Stimulated activated CD4-positive, alpha-beta T cell treated with anti-CD3 and anti-CD28 coated beads, Interleukin-1b, Interleukin-23, amount 100 ng/mL, for 1 hour (primary cell): Measurements from ENCODE around the gene CRISPLD2.
A peak's percentile ranks its signal among the peaks of the same experiment; 100 is the strongest.
"Not testable (repeated sequence)": the region's sequence is repeated elsewhere in the genome, so short reads cannot be mapped to it uniquely, and the experiment has no call there.

Experiments used
- DNase-seq, 2 donors: peaks; one replicate each; pipeline ENCODE4 v3.0.0-alpha.2; 2020; ENCODE audit warnings: low read depth in 2 of 2

Gene CRISPLD2

DNA sequence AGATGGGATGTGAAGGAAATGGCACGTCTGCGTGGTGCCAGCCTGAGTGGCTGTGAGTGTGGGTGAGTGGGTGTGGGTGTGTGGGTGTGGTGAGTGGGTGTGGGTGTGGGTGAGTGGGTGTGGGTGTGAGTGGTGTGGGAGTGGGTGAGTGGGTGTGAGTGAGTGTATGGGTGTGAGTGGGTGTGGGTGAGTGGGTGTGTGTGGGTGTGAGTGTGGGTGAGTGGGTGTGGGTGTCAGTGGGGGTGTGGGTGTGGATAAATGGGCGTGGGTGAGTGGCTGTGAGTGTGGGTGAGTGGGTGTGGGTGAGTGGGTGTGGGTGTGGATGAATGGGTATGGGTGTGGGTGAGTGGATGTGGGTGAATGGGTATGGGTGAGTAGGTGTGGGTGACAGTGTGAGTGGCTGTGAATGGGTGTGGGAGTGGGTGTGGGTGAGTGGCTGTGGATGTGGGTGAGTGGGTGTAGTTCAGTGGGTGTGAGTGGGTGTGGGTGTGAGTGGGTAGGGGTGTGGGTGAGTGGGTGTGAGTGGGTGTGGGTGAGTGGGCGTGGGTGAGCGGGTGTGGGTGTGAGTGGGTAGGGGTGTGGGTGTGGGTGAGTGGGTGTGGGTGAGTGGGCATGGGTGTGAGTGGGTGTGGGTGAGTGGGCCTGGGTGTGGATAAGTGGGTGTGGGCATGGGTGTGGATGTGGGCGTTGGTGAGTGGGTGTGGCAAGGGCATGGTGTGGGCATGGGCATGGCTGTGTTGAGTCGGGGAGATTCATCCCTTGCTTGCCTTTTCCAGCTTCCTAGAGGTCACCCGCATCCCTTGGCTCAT, 110.7 kb downstream of the CRISPLD2 start:
- no peak for DNase-seq

DNA sequence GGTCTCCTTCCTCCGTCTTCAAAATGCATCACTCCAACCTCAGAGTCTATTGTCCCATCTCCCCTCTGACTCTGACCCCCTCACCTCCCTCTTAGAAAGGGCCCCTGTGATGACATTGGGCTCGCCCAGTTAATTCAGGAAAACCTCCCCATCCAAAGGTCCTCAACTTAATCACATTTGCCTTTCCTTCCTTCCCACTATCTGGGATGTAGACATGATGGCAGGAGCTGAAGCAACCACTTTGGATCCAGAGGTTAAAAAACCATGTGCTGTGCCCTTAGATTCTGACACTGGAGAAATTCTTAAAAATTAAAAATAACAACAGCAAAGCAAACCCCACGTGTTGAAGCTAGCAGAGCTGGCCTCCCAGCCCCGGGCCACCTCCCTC, 111.3 kb downstream of the CRISPLD2 start:
- no peak for DNase-seq

DNA sequence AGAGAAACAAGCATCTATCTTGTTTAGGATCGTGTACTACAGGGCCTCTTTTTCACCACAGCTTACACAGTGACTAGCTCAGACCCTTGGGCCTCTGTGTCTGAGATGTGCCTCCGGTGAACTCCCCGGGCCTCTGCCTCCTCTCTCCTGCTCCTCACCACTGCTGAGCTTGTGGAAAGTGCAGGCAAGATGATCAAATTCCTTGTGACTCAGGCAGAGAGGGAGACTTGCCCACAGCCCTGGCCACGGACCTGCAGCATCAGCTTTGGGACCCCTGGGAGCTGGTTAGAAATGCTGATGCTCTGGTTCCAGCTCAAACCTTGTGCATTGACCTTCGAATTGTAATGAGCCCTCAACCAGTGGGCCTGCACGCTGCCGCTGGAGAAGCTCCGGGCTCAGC, 111.7 kb downstream of the CRISPLD2 start:
- no peak for DNase-seq

DNA sequence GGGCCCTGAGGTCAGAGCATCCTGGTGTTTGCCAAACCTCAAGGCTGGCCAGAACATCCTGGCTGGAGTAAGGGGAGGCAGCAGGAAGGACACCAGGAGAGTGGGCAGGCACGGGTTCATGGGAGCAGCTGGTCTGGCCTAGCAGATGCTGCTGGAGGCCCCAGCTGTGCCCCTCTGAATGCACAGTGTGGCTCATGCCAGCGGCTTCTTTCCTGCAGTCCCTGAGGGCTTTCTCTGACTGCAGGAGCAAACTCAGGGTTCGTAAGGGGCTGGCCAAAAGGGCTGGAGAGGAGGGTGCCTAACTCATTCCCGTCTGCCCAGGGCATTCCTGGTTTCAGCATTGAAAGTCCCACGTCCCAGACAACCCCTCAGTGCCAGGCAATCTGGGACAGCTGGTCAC, 112.9 kb downstream of the CRISPLD2 start:
- DNase-seq, result no peak

DNA sequence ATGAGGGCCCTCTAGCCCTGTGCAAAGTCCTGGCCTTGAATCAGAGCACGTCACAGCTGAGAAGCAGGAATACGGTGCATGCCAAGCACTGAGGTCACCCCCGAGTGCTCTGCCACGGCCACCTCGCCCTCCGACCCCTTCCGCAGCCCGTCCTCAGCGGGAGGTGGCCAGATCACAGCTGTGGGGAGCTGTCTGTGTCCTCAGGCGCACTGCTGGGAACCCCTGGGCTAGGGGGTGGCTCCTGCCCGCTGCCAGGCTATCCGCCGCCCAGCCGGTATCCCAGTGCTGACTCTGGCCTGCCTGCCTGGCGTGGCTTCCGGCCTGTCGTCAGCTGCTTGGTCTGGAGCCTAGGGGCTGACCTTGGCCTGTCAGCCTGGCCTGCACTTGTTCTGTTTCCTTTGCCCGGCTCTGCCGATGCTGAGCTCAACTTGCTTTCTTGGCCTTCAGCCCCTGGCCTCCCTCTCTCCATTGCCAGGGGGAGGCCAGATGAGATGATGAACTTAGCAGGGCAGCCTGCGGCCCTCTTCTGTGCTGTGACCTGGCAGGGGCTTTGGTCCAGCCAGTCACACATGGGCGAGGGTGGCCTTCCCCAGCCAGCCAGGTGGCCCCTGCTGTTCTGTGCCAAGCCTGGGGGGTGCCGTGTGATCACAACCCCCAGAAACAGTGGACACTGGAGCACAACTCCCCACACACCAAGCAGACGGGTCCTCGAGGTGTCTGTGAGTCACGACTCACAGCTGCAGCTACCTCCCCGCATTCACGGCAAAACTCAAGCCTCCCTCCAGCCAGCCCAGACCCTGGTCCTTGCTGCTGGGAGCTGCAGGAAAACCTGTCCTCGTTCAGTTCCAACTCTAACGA, 114.2 kb downstream of the CRISPLD2 start:
- no peak for DNase-seq

DNA sequence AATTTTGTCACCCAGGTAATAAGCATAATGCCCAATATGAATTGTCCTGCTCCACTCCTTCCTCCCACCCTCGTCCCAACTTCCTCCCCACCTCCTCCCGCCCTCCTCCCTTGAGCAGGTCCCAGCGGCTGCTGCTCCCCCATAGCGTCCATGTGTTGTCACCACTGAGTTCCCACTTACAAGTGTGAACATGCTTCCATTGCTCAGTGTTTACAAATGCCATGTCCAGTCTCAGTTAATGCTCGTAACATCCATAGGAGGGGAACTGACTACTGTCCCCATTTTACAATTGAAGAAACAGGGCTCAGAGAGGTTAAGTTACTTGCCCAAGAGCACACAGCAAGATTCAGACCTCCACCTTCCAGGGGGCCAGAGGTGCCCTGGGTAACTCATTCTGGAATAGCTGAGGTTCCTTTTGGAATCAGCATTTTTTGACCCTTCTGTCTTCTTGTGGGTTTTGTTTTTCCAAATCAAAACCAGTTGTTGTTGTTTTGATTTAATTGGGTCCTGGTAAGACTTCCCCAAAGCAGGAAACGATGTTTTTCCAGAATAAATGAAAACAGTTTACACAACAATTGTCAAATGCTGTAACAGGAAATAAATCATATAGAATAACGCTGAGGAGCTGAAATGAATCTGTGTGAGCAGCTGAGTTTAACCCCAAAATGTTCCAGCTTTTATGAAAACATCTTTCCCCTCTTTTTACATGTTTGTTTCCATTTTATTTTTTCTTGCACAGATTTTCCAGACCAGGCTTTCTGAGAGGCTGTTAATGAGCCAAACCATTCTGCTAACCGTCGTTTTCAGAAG, 117.6 kb downstream of the CRISPLD2 start:
- DNase-seq, result no peak

DNA sequence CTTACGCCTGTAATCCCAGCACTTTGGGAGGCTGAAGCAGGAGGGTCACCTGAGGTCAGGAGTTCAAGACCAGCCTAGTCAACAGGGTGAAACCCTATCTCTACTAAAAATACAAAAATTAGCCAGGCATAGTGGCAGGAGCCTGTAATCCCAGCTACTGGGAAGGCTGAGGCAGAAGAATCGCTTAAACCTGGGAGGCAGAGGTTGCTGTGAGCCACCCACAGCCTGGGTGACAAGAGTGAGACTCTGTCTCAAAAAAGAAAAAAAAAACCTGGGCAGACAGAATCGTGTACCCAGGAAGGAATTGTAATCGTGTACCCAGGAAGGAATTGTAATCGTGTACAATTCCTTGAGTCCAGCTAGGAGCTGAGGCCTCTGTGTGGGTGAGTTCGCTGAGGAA, 118.8 kb downstream of the CRISPLD2 start:
- DNase-seq, result not testable (repeated sequence)

DNA sequence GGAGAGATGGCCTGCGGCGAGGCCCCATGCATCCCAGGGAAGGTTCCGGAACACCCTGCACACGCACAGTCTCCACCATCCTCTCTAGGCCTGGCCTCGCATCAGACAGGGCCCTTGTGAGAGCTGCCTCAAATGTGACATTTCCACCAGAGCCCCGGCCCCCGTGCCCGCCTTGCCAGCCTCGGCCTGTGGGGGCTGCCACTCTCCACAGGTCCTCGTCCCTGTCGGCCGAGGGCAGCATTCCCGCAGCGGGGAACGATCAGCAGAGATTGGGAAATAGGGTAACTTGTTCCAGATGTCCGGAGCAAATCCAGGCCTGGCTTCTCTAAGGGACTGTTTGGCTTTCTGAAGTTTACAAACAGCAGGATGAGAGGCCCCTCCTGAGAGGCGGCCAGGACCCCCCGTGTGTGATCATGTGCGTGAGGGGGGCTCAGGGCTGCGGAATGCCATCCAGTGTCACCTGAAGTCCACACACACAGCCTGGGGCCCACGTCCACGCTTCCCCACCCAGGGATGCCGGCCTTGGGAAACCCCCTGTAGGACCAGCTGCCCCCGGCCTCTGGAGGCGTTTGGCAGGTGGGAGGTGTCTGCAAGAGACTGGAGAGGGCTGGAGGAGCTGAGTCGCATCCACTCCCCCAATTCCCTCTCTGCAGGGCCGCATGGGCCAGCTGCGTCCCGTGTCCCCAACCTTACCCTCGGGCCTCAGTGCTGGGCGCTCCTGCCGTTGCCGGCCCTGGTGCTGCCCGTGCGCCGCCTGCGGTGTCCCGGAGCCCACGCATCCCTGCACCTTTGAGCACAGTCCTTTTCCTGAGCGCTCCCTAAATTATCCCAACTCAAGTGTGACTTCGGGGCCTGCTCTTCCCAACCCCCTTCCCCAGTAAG, 121.1 kb downstream of the CRISPLD2 start:
- DNase-seq, result no peak

DNA sequence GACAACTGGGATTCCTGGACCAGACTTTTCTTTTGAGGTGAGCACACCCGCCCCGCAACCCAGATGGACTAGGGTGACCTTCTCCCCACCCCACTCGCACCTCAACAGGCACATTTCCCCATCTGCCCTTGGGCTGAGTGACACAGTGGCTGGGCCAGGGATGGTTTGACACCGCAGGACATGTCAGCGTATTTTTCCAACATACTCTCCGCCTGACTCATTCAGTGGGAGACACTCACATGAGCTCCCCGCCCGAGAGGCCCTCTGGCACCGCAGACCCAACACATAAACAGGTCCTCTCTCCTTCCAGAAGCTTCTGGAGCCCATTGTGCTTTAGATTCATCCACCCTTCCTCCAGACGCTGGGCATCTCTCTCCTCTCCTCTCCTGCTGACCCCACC, 122.1 kb downstream of the CRISPLD2 start:
- DNase-seq, result no peak

DNA sequence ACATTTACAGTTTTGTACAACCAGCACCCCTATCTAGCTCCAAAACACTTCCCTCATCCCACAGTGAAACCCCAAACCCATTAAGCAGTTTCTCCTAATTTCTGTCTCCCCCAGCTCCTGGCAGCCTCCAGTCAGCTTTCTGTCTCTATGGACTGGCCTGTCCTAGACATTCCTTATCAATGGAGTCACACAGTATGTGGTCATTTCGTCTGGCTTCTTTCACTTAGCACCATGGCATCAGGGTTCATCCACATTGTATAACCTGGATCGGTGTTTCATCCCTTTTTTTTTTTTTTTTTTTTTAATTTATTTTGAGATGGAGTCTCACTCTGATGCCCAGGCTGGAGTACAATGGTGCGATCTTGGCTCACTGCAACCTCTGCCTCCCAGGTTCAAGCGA, 123.0 kb downstream of the CRISPLD2 start:
- DNase-seq, result no peak

DNA sequence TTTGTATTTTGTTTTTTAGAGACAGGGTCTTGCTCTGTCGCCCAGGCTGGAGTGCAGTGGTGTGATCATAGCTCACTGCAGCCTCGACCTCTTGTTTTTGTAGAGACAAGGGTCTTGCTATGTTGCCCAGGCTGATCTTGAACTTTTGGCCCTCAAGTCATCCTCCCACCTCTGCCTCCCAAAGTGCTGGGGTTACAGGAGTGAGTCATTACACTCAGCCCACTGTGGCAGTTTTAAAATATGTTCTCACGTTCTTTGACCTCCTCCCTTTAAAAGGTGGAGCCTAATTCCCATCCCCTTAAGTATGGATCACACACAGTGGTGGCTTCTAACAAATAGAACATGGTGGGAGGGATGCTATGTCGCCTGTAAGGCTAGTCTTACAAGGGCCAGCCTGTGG, 123.8 kb downstream of the CRISPLD2 start:
- no peak for DNase-seq

DNA sequence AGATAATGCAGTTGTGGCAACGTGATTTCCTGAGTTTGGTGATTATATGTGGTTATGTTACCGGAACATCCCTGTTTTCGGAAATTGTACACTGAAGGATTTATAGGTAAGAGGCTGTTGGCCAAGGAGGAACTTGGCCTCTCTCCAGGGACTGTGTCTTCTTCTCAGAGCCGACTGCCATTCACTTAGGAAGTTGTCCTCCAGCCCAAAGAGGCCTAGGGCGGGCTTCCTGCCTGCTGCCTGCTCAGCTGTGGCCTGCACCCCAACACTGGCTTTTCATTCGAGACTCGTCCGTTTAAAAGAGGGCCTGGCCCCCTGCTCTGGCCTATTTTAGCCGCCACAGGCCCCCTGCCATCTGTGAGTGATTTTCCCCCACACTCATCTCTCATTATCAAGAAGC, 127.2 kb downstream of the CRISPLD2 start:
- no peak for DNase-seq

DNA sequence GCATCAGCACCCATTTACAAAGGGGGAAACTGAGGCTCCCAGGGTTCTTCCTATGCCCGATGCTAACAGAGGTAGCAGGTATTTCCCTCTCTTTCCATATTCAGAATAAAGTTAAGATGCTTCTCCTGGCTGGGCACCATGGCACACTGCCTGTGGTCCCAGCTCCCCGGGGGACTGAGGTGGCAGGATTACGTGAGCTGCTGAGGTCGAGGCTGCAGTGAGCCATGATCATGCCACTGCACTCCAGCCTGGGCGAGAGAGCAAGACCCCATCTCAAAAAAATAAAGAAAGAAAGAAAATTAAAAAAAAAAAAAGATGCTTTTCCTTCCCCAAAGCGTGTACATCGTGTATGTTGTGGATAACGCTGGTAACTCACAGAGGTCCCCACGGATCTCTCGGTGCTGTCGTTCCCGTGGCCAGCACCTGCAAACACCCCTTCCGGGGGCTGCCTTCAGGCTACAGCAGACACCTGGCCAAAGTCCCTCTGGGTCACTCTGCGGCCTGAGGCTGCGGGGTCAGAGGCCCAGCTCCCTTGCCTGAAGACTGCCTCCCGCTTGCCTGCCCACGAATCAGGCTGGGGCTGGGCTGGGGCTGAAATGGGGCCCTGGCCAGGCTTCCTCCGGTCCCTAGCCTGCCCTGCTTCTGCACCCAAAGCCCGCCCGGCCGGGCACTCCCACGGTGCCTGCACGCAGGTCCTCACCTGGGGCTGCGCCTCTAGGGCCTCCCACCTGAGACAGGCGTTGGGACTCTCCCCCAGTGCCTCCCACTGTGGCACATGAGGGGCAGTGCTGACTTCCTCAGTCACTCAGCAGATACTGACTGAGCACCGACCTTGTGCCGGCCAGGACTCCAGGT, 128.4 kb downstream of the CRISPLD2 start:
- no peak for DNase-seq

DNA sequence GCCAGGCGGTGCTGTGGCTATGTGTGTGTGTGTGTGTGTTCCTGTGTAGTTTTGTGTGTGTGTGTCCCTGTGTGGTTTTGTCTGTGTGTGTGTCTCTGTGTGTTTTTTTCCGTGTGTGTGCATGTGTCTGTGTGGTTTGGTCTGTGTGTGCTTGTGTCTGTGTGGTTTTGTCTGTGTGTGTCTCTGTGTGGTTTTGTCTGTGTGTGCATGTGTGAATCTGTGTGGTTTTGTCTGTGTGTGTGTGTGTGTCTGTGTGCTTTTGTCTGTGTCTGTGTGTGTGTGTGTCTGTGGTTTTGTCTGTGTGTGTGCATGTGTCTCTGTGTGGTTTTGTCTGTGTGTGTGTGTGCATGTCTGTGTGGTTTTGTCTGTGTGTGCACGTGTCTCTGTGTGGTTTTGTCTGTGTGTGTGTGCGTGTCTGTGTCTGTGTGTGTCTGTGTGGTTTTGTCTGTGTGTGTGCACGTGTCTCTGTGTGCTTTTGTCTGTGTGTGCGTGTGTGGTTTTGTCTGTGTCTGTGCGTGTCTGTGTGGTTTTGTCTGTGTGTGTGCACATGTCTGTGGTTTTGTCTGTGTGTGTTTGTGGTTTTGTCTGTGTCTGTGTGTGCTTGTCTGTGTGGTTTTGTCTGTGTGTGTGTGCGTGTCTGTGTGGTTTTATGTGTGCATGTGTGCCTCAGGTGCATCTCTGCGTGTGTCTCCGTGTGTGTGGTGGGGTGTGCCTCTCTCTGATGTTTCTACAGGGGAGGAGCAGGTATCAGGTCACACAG, 129.2 kb downstream of the CRISPLD2 start:
- no peak for DNase-seq

DNA sequence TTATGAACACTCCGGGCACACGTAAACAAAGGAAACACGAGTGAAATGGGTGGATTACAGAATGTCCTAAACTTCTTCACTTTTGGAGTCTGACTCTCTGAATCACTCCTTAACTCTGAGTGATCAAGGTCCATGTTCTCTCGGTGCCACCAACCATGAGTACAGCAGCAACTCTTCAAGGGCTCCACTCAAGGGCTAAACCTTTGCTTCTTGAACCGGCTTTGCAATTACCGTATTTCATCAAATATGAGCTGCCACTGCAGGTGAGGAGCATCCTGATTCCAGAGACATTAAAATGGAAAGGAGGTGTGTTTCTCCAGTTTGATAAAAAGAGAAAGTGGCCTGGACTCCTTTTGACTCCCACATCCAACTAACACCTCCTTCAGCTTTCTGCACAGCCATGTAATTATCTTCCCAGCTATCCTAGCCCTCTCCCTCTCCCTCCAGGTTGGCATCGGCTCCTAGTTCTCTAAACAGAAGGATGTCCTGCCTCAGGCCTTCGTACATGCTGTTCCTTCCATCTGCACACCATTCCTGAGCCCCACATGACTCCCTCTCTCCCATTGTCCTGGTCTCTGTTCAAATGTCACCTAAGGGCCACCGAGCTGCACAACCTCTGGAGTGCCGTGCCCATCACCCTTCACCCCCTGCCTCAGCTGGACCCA, 130.1 kb downstream of the CRISPLD2 start:
- DNase-seq, result no peak

DNA sequence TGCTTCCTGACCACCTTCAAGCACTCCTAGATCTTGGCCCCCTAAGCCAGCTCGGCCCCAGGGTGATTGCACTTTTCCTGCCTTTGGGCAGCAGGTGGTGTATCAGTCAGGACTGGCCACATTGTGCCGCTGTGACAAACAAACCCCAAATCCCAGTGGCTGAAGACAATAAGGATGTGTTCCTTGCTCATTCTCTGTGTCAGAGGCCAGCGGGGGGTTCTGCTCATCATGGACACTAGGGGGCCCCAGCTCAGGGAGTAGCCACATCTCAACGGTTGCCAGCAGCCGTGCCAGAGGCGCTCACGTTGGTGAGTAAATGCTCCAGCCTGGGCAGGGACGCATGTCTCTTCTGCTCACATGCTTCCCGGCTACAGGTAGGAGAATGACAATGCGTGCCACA, 131.1 kb downstream of the CRISPLD2 start:
- DNase-seq, result no peak

DNA sequence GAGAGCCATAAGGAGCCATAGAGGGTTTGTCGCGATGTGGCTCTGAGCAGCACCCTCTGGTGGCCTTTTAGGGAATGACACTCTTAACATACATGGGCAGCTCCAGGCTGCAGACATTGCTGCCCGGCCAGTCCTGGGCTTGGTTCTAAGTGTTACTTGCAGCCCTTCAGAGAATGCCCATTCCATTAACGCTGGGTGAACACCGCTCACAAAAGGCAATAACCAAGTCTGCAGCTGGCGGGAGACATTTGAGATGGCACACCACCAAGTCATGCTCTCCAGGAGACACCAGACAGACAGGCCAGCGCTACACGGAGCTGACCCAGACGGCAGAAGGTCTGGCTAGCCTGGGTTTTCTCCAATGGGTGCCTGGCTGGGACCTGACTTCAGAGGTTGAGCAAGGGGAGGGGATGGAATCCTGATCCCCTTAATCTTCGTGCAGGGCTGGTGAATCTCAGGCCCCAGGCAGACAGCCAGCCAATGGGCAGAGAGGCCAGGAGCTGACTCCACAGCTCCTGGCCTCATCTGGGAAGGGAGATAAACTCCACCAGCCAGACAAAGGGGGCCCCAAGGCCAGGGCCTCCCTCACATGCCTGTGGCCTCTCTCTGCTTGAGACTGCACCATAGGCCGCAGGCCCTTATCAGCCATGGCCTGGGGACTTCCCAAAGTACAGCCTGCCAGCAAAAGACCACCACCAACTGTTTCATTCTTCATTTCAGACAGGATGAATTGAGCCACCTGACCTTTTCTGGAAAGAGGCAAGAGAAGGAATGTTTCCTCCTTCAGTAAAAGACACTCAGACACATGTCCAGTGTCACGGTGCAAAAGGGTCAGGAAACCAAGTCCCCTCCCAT, 132.8 kb downstream of the CRISPLD2 start:
- DNase-seq, result peak; percentile 44 to 46

DNA sequence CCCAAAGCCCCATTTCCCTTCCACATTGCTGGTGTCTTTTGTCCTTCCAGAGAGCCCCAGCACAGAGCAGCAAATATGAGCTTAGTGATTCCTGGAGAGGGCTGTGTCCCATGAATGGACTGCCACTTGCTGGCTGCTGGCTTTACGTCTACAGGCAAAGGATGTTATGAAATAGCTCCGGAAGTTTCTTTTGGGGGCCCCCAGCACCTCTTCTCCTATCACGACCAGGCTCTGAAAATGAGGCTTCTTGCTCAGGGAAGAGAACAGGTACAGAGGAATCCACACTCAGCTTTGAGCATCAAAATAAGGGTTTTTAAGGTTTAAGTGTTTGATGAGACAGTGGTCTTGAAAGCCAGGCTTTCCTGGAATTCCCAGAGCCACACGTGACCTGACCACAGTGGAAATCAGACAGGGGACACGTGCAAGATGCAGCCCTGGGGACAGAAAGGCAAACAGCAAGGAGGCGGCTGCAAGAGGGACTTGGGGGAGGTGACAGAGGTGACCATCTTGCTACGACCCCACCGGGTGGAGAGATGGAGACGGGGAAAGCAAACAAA, 133.5 kb downstream of the CRISPLD2 start:
- no peak for DNase-seq
